RWPE1 (cell line): ENCODE data around the gene IKZF4.

ENCODE experiments used
- CTCF ChIA-PET: fragments of 350-600 bp; sonication (Branson Sonifier 250); formaldehyde crosslinking; extraction: SDS; loops from one replicate; lab custom pipeline; 2021; lab: Yijun Ruan, JAX
- POLR2A ChIA-PET: fragments of 400-600 bp; formaldehyde crosslinking; extraction: SDS; loops from one replicate; lab custom pipeline; 2020; ENCODE audit warnings: antibody characterized with exemption; ENCODE audit not compliant: low non-redundant PET; lab: Yijun Ruan, JAX
- DNase-seq: peaks from one replicate; pipeline ENCODE4 v3.0.0; 2012; ENCODE audit warnings: low spot score
- H3K27ac ChIP-seq: fragments of 450-650 bp; 2 replicates; pipeline ENCODE4 v1.5.1; 2017
- CTCF ChIP-seq: fragments of 450-650 bp; conservative IDR thresholded peaks from 2 replicates; pipeline ENCODE4 v1.5.1; 2017; ENCODE audit warnings: low read depth, mild to moderate bottlenecking

Gene IKZF4

GRCh38 chr12:56020423-56021184 is at the start of gene IKZF4:
Gene IKZF4, plus strand, starts transcription at chr12:56021043. Its CDS starts 451 bp downstream, at chr12:56021494.
- POLR2A ChIA-PET = no interaction called here
- no peak for TF ChIP-seq CTCF
- no peak for DNase-seq
- no peak within 1 kb of the TSS; the same call in 1 of the 2 replicates for H3K27ac ChIP-seq
- CTCF ChIA-PET = interaction anchor here (0.6 kb wide), 1 partner anchor 9 kb away, joined by 4 read pairs; no protein-coding TSS in a partner anchor

GRCh38 chr12:55972042-55972441 is 48.8 kb upstream of the IKZF4 start:
- CTCF ChIA-PET = interaction anchor here (1.2 kb wide), 1 partner anchor 24 kb away, joined by 6 read pairs; no protein-coding TSS in a partner anchor
- POLR2A ChIA-PET = no interaction called here
- H3K27ac ChIP-seq = peak overlapping the region; percentile 85
- peak; percentile 70 for DNase-seq
- no peak for TF ChIP-seq CTCF

DNA sequence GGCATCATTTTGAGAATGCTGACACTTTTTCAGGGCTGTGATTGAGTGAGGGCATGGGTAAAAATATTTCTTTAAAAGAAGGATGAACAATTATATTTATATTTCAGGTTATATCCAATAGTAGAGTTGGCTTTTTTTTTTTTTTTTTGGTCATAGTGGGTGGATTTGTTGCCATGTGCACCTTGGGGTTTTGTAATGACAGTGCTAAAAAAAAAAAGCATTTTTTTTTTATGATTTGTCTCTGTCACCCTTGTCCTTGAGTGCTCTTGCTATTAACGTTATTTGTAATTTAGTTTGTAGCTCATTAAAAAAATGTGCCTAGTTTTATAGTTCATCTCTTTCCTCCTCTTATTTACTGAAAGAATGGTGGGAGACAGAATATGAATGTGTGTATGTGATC is 48.4 kb upstream of the IKZF4 start:
- no peak for DNase-seq
- ChIA-PET POLR2A (no interaction called here), CTCF (interaction anchor here (1.2 kb wide), 1 partner anchor 23 kb away, joined by 6 read pairs; no protein-coding TSS in a partner anchor)
- H3K27ac ChIP-seq = peak overlapping the region; percentile 85; the same call in 1 of the 2 replicates
- TF ChIP-seq CTCF = no peak

- ChIA-PET POLR2A (interaction anchor here (0.5 to 1.6 kb wide), 5 partner anchors 16 to 242 kb away, joined by 3 to 9 read pairs (median 3); no protein-coding TSS in a partner anchor), CTCF (interaction anchor here (0.6 to 1.2 kb wide), 2 partner anchors 23 to 74 kb away, joined by 6 to 7 read pairs; no protein-coding TSS in a partner anchor)
- DNase-seq = no peak
- no peak for TF ChIP-seq CTCF
- H3K27ac ChIP-seq = peak overlapping the region; percentile 89
These were observed 47.8 kb upstream of the IKZF4 start for GRCh38 chr12:55972911-55973598.

- TF ChIP-seq CTCF = no peak
- peak within 1 kb of the TSS; percentile 89 for H3K27ac ChIP-seq
- ChIA-PET CTCF (interaction anchor here (0.6 kb wide), 2 partner anchors 73 to 1682 kb away, joined by 5 to 7 read pairs; no protein-coding TSS in a partner anchor), POLR2A (interaction anchor here (0.5 to 1.6 kb wide), 7 partner anchors 16 to 243 kb away, joined by 3 to 9 read pairs (median 3); no protein-coding TSS in a partner anchor)
- peak; percentile 97 for DNase-seq
These were observed 47.1 kb upstream of the IKZF4 start, which contains the start of gene RAB5B for GRCh38 chr12:55973599-55974307. Gene RAB5B, plus strand, starts transcription at chr12:55974078. Its CDS starts 12,883 bp downstream, at chr12:55986961.
